H1 (cell line): ENCODE measurements around the gene SLC10A6. TPM values are rescaled to one million over a fixed set of nuclear protein-coding genes. Genes with fewer than 3 reads are reported as not detected.

ENCODE experiments used
- CTCF ChIA-PET: fragments of 300-600 bp; sonication (Branson Sonifier 250); formaldehyde crosslinking; loops from one replicate; lab custom pipeline; 2021; ENCODE audit not compliant: partially characterized antibody; lab: Charles Lee
- POLR2A ChIA-PET: fragments of 300-600 bp; sonication (Branson Sonifier 250); formaldehyde crosslinking; loops from one replicate; lab custom pipeline; 2021; ENCODE audit warnings: inconsistent platforms; ENCODE audit not compliant: partially characterized antibody; lab: Charles Lee
- DNase-seq, 2 experiments: peaks; one replicate each; pipeline versions ENCODE4 v3.0.0 to v3.0.0-alpha.2; 2010 to 2022; ENCODE audit warnings: low spot score in 2 of 2, low read depth in 1 of 2, mixed read lengths in 1 of 2
- FAIRE-seq: peaks from 2 replicates; lab custom pipeline; 2011; peaks lifted over from hg19 to GRCh38; lab: Jason Lieb, UNC
- H2AFZ ChIP-seq: 2 replicates; pipeline ENCODE4 v1.8.1; 2012; ENCODE audit warnings: low read length, inconsistent platforms
- H2AK5ac ChIP-seq: 2 replicates; pipeline ENCODE4 v1.6.1; 2013; ENCODE audit warnings: low read depth, low read length
- H2BK120ac ChIP-seq: replicated peaks from 2 replicates; pipeline ENCODE3; 2013; ENCODE audit warnings: low read depth, low read length, inconsistent platforms
- H2BK12ac ChIP-seq: 2 replicates; pipeline ENCODE4 v1.6.1; 2013; ENCODE audit warnings: low read depth, low read length
- H2BK15ac ChIP-seq: 2 replicates; pipeline ENCODE4 v1.6.1; 2013; ENCODE audit warnings: low read length
- H2BK20ac ChIP-seq: 2 replicates; pipeline ENCODE4 v1.6.1; 2013; ENCODE audit warnings: low read length
- H2BK5ac ChIP-seq: 2 replicates; pipeline ENCODE4 v1.6.1; 2013; ENCODE audit warnings: low read depth, low read length
- H3K14ac ChIP-seq: 2 replicates; pipeline ENCODE4 v1.6.1; 2013; ENCODE audit warnings: inconsistent platforms; ENCODE audit not compliant: insufficient read length
- H3K18ac ChIP-seq: 2 replicates; pipeline ENCODE4 v1.6.1; 2013; ENCODE audit warnings: low read length; ENCODE audit errors: extremely low read depth
- H3K23ac ChIP-seq: 2 replicates; pipeline ENCODE4 v1.6.1; 2013; ENCODE audit warnings: inconsistent platforms; ENCODE audit not compliant: insufficient read length
- H3K23me2 ChIP-seq: 2 replicates; pipeline ENCODE4 v1.6.1; 2013; ENCODE audit warnings: low read depth, low read length
- H3K27ac ChIP-seq: 2 replicates; pipeline ENCODE4 v1.6.1; 2011; ENCODE audit warnings: low read depth, low read length, inconsistent platforms
- H3K27me3 ChIP-seq, 4 experiments: replicated peaks in 1 of 4; 1 replicate in 1 of 4; 2 replicates in 3 of 4; pipeline versions ENCODE4 v1.6.1 to v1.8.1; 2011 to 2013; ENCODE audit warnings: low read length in 3 of 4, mild to moderate bottlenecking in 3 of 4, inconsistent platforms in 2 of 4, mixed read lengths in 2 of 4, moderate library complexity in 1 of 4; ENCODE audit not compliant: control insufficient read depth in 3 of 4, insufficient read depth in 3 of 4; ENCODE audit errors: extremely low read depth in 1 of 4
- H3K36me3 ChIP-seq, 4 experiments: 2 replicates each; pipeline versions ENCODE4 v1.6.1 to v1.8.1; 2011 to 2013; ENCODE audit warnings: mild to moderate bottlenecking in 4 of 4, low read length in 3 of 4, moderate library complexity in 2 of 4, control low read depth in 1 of 4, inconsistent platforms in 1 of 4; ENCODE audit not compliant: insufficient read depth in 4 of 4, control insufficient read depth in 2 of 4
- H3K4ac ChIP-seq: replicated peaks from 2 replicates; pipeline ENCODE3; 2013; ENCODE audit warnings: low read length, low read depth, mixed read lengths, inconsistent platforms; ENCODE audit not compliant: insufficient read length
- H3K4me1 ChIP-seq, 4 experiments: replicated peaks in 1 of 4; 1 replicate in 1 of 4; 2 replicates in 3 of 4; pipeline versions ENCODE4 v1.6.1 to v1.8.1; 2011 to 2013; ENCODE audit warnings: low read length in 3 of 4, inconsistent platforms in 2 of 4, mixed read lengths in 1 of 4; ENCODE audit not compliant: insufficient read depth in 4 of 4, control insufficient read depth in 3 of 4
- H3K4me2 ChIP-seq, 2 experiments: 2 replicates each; pipeline versions ENCODE4 v1.6.1 to v1.8.1; 2011 to 2013; ENCODE audit warnings: low read depth in 2 of 2, low read length in 2 of 2, control low read depth in 1 of 2, inconsistent platforms in 1 of 2, mild to moderate bottlenecking in 1 of 2; ENCODE audit not compliant: insufficient read depth in 1 of 2
- H3K4me3 ChIP-seq, 4 experiments: fragments of 200-600, 300-600 bp in 1 of 4; sonication (generic), shearing (Covaris generic), sonication (Bioruptor Twin) in 1 of 4; 2 replicates each; pipeline versions ENCODE4 v1.5.1 to v1.8.1; 2011 to 2016; ENCODE audit warnings: low read length in 4 of 4, low read depth in 3 of 4, control low read depth in 2 of 4, inconsistent platforms in 2 of 4, mild to moderate bottlenecking in 2 of 4, mixed read lengths in 1 of 4, moderate library complexity in 1 of 4; ENCODE audit not compliant: insufficient read depth in 2 of 4; ENCODE audit errors: extremely low read depth in 1 of 4
- H3K56ac ChIP-seq: replicated peaks from 2 replicates; pipeline ENCODE3; 2013; ENCODE audit warnings: low read depth, mild to moderate bottlenecking, mixed read lengths, low read length, inconsistent platforms; ENCODE audit not compliant: insufficient read length
- H3K79me1 ChIP-seq: 2 replicates; pipeline ENCODE4 v1.6.1; 2013; ENCODE audit warnings: low read depth, low read length, control low read depth
- H3K79me2 ChIP-seq, 2 experiments: 2 replicates each; pipeline versions ENCODE4 v1.6.1 to v1.8.1; 2012 to 2013; ENCODE audit warnings: low read length in 2 of 2, mild to moderate bottlenecking in 2 of 2, inconsistent platforms in 1 of 2; ENCODE audit not compliant: insufficient read depth in 2 of 2, control insufficient read depth in 1 of 2
- H3K9ac ChIP-seq, 4 experiments: replicated peaks in 1 of 4; 1 replicate in 1 of 4; 2 replicates in 3 of 4; pipeline versions ENCODE4 v1.6.1 to v1.8.1; 2011 to 2013; ENCODE audit warnings: low read depth in 3 of 4, low read length in 3 of 4, control low read depth in 2 of 4, mild to moderate bottlenecking in 2 of 4, moderate library complexity in 2 of 4, inconsistent platforms in 1 of 4; ENCODE audit errors: extremely low read depth in 1 of 4
- H3K9me3 ChIP-seq, 2 experiments: 2 replicates each; pipeline versions ENCODE4 v1.6.1 to v1.8.1; 2012 to 2013; ENCODE audit warnings: mild to moderate bottlenecking in 2 of 2, moderate library complexity in 2 of 2, control low read depth in 1 of 2, inconsistent platforms in 1 of 2, low read depth in 1 of 2, low read length in 1 of 2, mixed read lengths in 1 of 2; ENCODE audit not compliant: insufficient read depth in 2 of 2
- H4K20me1 ChIP-seq, 2 experiments: replicated peaks in 1 of 2; 2 replicates each; pipeline versions ENCODE3 to v1.8.1; 2011 to 2013; ENCODE audit warnings: inconsistent platforms in 2 of 2, low read length in 2 of 2, mild to moderate bottlenecking in 1 of 2; ENCODE audit not compliant: insufficient read depth in 2 of 2, control insufficient read depth in 1 of 2
- H4K5ac ChIP-seq: 2 replicates; pipeline ENCODE4 v1.6.1; 2013; ENCODE audit warnings: low read length, low read depth, mixed read lengths, inconsistent platforms; ENCODE audit not compliant: insufficient read length
- H4K8ac ChIP-seq: 2 replicates; pipeline ENCODE4 v1.8.0; 2013; ENCODE audit warnings: mild to moderate bottlenecking, moderate library complexity, low read length, inconsistent platforms; ENCODE audit not compliant: insufficient read depth; ENCODE audit errors: extremely low read depth
- H4K91ac ChIP-seq: replicated peaks from 2 replicates; pipeline ENCODE3; 2013; ENCODE audit warnings: low read length, mixed read lengths, inconsistent platforms; ENCODE audit not compliant: insufficient read length
- CBX5 ChIP-seq: fragments of 300-800, 300-1000 bp; sonication (generic); IDR thresholded peaks from 2 replicates; pipeline ENCODE4 v1.7.1; 2016; ENCODE audit warnings: antibody characterized with exemption, low read length, low read depth
- JUN ChIP-seq: IDR thresholded peaks from 2 replicates; pipeline ENCODE4 v1.6.1; 2011; ENCODE audit warnings: low read depth, mild to moderate bottlenecking, improper control_type of control experiment, low read length
- PHF8 ChIP-seq: fragments of 200-600 bp; sonication (generic); conservative IDR thresholded peaks from 2 replicates; pipeline ENCODE4 v1.7.1; 2012; ENCODE audit warnings: low read depth, mild to moderate bottlenecking, inconsistent platforms, low read length, moderate library complexity
- POU5F1 ChIP-seq: IDR thresholded peaks from 2 replicates; pipeline ENCODE4 v1.6.1; 2011; ENCODE audit warnings: low read depth, mild to moderate bottlenecking, low read length, moderate library complexity
- SIRT6 ChIP-seq: IDR thresholded peaks from one replicate; pipeline ENCODE4 v1.7.1; 2012; ENCODE audit warnings: low read length, inconsistent platforms
- SP2 ChIP-seq: IDR thresholded peaks from 2 replicates; pipeline ENCODE4 v1.6.1; 2012; ENCODE audit warnings: mild to moderate bottlenecking, low read length, inconsistent platforms
- WGBS, 2 experiments: shearing (Covaris generic) in 1 of 2; methylation state at CpG; one replicate each; pipeline versions ENCODE4 v1.1.6 to v1.1.7; 2013 to 2015; ENCODE audit warnings: low lambda C conversion rate in 2 of 2, mixed read lengths in 2 of 2, inconsistent platforms in 1 of 2, low coverage in 1 of 2, missing lambda C conversion rate in 1 of 2; ENCODE audit not compliant: insufficient replicate concordance in 2 of 2, insufficient coverage in 1 of 2, insufficient read length in 1 of 2; ENCODE audit errors: extremely low coverage in 1 of 2, missing lambda C conversion rate in 1 of 2; 5-methylcytosine and 5-hydroxymethylcytosine counted together
- polyA plus RNA-seq, 7 experiments: library from polyadenylated mRNA; depleted of rRNA in 3 of 7; stranded (reverse) in 5 of 7; unstranded in 2 of 7; fragments of >200 nt in 5 of 7; fragments of 200-250 nt in 2 of 7; gene quantifications; 1 replicate in 5 of 7; 2 replicates in 1 of 7; 4 replicates in 1 of 7; pipeline versions ENCODE4 v1.2.1 to v1.2.3, GENCODE V29; 2011 to 2013; ENCODE audit warnings: missing spikeins in 2 of 7, mixed read lengths in 2 of 7
- total RNA-seq: library from RNA; stranded (reverse); fragmentation: NEBNext Ultra II Directional; extraction: Animal tissue kit (Norgen Biotek cat#: 25700); gene quantifications from 2 replicates; pipeline ENCODE4 v1.2.1, GENCODE V29; 2021
- TF ChIP-seq, protein P1 (sequence below): IDR thresholded peaks from 2 replicates; pipeline ENCODE4 v1.6.1; 2011; ENCODE audit warnings: low read length, improper control_type of control experiment
- TF ChIP-seq, protein P2 (sequence below): IDR thresholded peaks from 2 replicates; pipeline ENCODE4 v1.6.1; 2011; ENCODE audit warnings: low read depth, mild to moderate bottlenecking, low read length; ENCODE audit not compliant: insufficient read depth
- TF ChIP-seq, protein P3 (sequence below), 3 experiments: IDR thresholded peaks; 1 replicate in 2 of 3; 2 replicates in 1 of 3; pipeline versions ENCODE4 v1.5.1 to v1.6.1; 2011; ENCODE audit warnings: low read length in 3 of 3, mild to moderate bottlenecking in 3 of 3, inconsistent platforms in 2 of 3, low read depth in 1 of 3, moderate library complexity in 1 of 3; ENCODE audit not compliant: insufficient read depth in 1 of 3; ENCODE audit errors: control extremely low read depth in 1 of 3

Gene SLC10A6
- total and polyA plus RNA-seq, 2 of the 8 experiments (the other 6 are each of a cell fraction or from before 2014, with no cell fraction given): not detected

DNA sequence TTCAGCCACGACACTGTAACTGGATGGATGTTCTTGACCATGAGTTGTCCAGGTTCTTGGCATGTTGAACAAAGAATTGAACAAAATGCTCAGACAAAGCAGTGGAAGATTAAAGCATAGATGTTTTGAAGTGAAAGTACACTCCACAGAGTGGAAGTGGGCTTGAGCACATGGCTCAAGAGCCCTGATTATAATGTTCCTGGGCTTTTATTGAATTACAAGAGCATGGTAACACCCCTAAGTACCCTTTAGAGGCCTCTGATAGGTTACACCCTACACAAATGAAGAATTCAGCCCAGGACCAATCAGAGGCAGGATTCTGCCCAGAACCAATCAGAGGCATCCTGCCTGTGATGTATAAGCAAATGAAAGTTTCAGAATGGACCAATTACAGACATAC lies 33.5 kb downstream of the SLC10A6 start:
- Histone ChIP-seq H3K14ac (no peak overlapping the region), H2BK5ac (no peak overlapping the region), H3K4me2 (no peak overlapping the region), H4K20me1 (no peaks in the 10 kb centered on the region), H2AFZ (no peak overlapping the region), H3K23me2 (no peaks in the 10 kb centered on the region), H3K9me3 (no peaks in the 10 kb centered on the region), H3K4me3 (no peak overlapping the region), H2AK5ac (no peak overlapping the region), H3K56ac (no peak overlapping the region), H4K91ac (no peak overlapping the region), H3K36me3 (peaks cover 0 to 38% (median 15%) of the 10 kb centered on the region in 4 experiments; a peak in 6 of 8 replicates), H2BK15ac (no peak overlapping the region), H3K4ac (no peak overlapping the region), H4K8ac (no peak overlapping the region), H3K27me3 (no peaks in the 10 kb centered on the region), H3K79me1 (no peaks in the 10 kb centered on the region), H3K4me1 (peaks cover 0 to 3% (median 0%) of the 10 kb centered on the region in 4 experiments; a peak in 1 of 7 replicates), H4K5ac (no peak overlapping the region), H2BK12ac (no peak overlapping the region), H3K9ac (no peak overlapping the region), H3K18ac (no peak overlapping the region), H3K79me2 (no peaks in the 10 kb centered on the region), H3K23ac (no peak overlapping the region), H2BK20ac (no peak overlapping the region), H2BK120ac (no peak overlapping the region), H3K27ac (no peak overlapping the region)
- CTCF ChIA-PET: interaction anchor here (0.5 to 0.6 kb wide), 2 partner anchors 14 to 1917 kb away, joined by 3 read pairs; no protein-coding TSS in a partner anchor
- POLR2A ChIA-PET: interaction anchor here (1.6 kb wide), 1 partner anchor 16 kb away, joined by 4 read pairs; no protein-coding TSS in a partner anchor
- DNase-seq (no peak), FAIRE-seq (no peak)
- WGBS, 2 experiments: 91% methylated on average over 1 of the region's 1 CpG; no CpG with 5 or more reads in 1 of the 2 experiments
- TF ChIP-seq CBX5 (no peak), SP2 (no peak), JUN (no peak), POU5F1 (no peak), SIRT6 (no peak), PHF8 (no peak)
- TF ChIP-seq, protein P1, sequence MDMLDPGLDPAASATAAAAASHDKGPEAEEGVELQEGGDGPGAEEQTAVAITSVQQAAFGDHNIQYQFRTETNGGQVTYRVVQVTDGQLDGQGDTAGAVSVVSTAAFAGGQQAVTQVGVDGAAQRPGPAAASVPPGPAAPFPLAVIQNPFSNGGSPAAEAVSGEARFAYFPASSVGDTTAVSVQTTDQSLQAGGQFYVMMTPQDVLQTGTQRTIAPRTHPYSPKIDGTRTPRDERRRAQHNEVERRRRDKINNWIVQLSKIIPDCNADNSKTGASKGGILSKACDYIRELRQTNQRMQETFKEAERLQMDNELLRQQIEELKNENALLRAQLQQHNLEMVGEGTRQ: no peak
- TF ChIP-seq, protein P2, sequence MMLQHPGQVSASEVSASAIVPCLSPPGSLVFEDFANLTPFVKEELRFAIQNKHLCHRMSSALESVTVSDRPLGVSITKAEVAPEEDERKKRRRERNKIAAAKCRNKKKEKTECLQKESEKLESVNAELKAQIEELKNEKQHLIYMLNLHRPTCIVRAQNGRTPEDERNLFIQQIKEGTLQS: no peak
- TF ChIP-seq, protein P3, sequence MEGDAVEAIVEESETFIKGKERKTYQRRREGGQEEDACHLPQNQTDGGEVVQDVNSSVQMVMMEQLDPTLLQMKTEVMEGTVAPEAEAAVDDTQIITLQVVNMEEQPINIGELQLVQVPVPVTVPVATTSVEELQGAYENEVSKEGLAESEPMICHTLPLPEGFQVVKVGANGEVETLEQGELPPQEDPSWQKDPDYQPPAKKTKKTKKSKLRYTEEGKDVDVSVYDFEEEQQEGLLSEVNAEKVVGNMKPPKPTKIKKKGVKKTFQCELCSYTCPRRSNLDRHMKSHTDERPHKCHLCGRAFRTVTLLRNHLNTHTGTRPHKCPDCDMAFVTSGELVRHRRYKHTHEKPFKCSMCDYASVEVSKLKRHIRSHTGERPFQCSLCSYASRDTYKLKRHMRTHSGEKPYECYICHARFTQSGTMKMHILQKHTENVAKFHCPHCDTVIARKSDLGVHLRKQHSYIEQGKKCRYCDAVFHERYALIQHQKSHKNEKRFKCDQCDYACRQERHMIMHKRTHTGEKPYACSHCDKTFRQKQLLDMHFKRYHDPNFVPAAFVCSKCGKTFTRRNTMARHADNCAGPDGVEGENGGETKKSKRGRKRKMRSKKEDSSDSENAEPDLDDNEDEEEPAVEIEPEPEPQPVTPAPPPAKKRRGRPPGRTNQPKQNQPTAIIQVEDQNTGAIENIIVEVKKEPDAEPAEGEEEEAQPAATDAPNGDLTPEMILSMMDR (IDR thresholded peaks at IDR 0.05; ENCODE audit: control extremely low read depth in 1 of 3, insufficient read depth in 1 of 3, low read depth in 1 of 3, low read length in 3 of 3): no peak
